Activated CD8-positive, alpha-beta memory T cell treated with anti-CD3 and anti-CD28 coated beads, Interleukin-2, amount 50 U/mL, for 24 hours (primary cell): ENCODE measurements around the gene RNF181.
"Not testable (repeated sequence)": the region's sequence is repeated elsewhere in the genome, so short reads cannot be mapped to it uniquely, and the experiment has no call there.

ENCODE experiments used
- DNase-seq: peaks from one replicate; pipeline ENCODE4 v3.0.0-alpha.2; 2020; ENCODE audit errors: extremely low read depth

Gene RNF181

DNA sequence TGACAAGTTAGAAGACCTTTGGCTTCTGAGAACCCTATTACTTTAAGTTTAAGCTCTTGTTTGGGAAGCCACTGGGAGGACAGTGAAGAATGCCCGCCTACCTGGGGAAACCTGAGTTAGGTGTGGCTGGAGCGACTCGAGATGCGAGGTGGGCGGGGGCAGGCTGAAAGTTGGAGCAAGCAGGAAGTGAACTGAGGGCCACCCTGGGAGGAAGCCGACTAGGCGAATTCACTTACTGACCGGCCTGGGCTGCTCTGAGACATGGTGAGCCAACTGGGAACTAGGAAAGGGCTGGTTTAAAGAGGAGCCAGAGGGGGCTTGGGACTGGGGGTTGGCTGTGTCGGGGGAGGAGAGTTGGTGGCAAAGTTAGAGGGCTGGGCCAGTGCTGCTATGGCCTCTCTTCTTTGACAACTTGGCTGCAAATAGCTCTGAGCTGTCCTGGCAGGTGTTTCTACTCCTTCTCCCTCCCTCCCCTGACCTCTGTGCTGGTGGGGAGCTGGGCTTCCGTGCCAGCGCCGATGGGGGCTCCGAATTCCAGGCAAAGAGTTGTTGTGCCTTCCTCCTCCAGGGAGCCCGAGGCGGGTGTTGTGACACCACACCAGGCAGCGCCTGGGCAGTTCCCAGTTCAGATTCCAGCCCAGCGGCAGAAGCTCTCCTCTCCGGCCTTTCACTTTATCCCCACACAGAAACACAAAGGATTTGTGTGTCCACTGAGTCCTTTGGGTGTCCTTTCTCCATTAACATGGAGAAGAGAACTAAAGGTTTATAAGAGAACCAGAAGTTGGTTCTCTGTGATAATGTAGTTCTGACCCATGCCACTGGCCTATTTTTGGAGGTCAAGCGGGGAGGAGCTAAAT is 17.9 kb upstream of the RNF181 start, which contains the start of gene VAMP8:
VAMP8 (plus strand) TSS at position 201 of the 857 bp plus-strand sequence; CDS start at position 262, 61 bp downstream.
- no peak for DNase-seq

DNA sequence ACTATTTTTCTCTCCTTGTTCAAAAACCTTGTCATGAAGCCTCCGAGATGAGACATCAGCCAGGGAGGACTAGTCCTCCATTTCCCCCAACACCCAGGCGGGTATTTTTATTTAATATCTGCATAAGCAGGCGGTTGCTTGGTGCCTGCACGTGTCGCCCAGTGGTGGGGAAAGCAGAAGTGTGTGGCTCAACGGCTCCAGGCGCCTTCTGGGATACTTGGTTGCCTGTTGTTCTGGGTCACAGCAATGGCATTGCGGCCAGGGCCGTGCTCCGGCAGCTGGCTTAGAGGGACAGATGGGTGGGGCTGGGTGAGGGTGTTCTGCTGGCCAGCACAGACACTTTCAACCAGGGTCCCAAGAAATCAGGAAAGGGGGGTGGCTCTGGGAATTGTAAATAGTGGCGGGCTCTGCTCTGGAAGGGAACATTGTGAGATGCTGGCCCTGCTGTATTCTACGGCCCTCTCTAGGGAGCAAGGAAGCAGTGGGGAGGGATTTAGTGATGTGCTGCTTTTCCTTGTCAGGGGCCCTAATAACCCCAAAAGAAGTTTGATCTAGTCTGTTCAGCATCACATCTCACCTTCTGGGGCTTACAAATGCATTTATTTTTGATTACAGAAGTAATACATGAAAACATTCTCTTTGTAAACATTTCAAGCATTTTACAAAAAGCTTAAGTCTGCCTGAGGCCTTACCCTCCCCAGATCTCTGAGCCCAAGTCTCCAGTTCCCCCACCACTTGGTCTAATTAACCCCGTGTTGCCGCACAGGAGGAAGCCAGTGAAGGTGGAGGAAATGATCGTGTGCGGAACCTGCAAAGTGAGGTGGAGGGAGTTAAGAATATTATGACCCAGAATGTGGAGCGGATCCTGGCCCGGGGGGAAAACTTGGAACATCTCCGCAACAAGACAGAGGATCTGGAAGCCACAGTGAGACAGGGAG is 17.0 kb upstream of the RNF181 start:
- no peak for DNase-seq

DNA sequence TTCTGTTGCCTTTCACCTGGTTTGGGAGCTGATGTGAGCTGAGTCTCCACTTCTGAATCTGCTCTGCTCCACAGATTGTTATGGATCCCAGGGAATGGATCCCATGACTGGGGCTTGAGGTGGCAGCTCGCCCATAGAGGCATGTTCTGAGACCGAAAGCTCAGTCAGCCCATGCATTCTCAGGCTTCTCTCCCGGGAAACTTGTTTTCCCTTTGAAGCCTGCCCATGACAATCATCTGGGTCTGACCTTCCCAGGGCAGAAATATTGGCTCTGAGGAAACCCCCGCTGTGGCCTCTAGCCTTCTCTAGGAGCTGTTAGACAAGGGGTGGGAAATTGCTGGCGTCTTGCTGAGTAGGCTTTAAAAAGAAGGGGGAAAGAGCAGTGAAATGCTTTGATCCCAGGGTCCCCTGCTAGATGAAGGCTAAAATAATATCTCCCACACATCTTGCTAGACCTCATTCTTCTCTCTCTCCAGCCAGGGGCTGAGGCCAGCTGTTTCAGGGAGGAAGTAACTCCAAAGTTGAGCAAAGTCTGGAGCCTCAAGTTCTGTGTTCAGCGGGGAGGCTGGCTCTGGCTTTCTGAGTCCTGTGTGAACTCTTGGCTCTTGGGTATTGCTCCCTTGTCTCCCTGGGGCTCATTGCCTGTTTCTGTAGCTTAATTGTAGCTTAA is 16.1 kb upstream of the RNF181 start:
- no peak for DNase-seq

DNA sequence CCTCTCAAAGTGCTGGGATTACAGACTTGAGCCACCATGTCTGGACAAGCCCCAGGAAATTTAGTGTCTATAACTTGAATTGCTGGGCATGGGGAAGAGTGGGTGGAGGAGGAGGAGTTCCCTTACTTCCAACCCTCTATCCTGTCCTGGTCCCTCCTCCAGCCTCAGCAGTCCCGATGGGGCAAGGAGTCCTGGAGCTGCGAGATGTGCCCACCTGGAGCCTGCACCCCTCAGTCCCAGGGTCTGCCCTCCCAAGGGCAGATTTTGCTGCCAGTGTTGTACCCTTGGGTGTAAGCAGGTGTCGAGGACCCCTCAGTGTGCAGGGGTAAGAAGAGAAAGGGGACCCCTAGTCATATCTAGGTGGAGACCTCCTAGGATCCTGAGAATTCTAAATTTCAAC is 15.3 kb upstream of the RNF181 start:
- no peak for DNase-seq

DNA sequence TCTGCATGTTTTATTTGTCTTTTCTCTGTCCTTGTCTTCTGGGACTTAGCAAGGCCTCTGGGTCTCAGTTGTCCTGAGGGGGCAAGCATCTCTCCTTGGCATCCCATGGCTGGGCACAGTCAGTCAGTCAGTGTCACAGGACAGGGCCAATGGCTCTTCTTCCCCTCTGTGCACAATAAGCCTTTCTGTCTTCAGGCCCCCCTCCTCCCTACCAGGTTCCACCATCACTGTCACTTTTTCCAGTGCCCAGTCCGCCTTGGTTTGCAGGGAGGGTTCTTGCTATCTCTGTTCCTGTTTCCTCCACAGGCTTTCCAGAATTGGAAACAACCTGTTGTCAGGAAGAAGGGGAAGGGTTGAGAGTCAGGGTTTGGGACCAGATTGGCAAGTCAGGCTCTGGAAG is 13.1 kb upstream of the RNF181 start:
- DNase-seq, result no peak

DNA sequence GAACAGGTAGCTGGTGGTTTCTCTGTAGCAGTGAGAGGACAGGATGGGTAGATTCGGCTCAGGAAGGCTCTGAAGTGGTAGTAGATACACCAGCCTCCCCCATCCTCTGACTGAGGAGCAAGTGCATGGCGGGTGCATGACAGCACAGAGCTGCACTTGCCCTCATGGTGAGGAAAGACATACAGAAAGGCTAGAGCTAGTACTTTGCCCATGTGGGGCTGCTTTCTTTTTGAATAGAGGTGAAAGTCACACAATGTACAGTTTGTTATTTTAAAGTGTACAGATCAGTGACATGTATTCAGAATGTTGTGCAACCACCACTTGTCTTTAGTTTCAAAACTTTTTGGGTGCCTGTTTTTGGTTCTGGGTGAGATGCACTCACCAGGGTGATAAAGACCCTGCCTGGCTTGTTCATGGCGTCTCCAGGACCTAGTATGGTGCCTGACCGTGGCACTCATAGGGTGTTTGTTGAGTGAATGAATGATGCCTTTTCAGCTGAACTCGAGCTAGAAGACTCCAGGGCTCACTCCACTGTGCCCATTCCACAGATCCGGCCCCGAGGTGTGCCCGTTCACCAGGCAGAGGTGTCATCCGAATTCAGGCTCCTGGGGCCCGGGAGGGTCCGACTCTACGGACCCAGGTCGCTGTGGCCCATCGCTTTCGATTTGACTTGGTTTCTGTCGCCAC is 11.7 kb upstream of the RNF181 start:
- DNase-seq, result no peak

DNA sequence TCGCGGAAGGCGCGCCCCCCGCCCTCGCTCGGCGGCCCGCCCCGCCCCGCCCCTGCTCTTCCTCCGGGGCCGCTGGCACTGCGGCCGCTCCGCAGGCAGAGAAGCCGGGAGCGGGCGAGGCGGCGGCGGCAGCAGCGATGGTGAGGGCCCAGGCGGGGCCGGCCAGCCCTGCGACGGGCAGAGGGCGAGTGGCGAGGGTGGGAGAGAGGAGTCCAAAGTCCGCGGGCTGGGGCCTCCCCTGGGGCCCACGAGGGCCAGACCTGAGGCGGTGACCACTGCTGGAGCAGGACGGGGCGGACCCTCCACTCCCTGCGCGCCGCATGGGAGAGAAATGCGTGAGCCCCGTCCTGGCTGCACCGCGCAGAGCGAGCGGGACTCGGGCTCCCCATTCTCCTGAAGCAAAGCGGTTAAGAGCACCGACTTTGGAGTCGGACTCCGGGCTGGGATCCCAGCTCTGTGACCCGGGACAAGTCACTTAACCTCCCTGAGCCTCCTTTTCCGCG is 11.1 kb upstream of the RNF181 start, which contains the start of gene VAMP5:
VAMP5 (plus strand) TSS at position 78 of the 503 bp plus-strand sequence; CDS start at position 138, 60 bp downstream.
- no peak for DNase-seq

DNA sequence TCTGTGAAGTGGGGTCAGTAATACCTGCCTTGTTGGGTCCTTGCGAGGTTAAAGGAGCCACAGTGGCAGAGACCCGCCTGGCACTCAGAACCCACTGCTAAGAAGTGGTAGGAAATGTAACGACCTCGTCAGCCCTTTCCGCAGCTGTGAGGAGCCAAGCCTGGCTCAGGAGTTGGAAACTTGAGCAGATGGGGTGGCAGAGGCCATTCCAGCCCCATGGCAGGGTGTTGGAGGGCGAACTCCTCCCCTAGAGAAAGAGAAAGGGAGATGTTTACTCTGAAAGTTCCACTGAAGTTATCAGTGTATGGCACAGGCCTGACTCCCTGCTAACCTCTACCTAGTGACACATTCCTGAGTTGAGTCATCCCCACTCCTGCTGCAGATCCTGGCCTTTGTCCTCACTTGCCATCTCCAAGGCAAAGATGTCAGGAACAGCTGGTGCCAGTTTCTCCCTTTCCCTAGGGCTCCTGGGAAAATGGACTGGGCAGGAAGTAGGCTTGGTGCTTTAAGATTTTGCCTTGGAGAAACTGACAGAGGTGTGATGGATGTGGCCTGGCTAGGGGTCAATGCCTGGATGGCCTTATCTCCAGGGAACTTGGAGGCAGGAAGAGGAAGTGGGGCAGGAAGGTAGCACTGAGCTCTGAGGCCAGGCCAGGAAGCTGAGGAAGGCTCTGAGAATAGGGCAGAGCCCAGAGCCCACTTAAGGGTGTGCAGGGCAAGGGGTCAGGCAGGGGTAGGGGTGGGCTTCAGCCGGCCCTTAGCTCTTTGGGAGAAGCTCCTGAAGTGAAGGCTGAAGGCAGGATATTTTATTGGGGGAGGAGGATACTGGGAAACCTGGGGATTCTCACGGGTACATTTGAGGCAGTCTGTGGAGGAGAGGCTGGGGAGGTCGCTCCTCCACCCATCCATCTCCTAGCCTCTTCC is 10.4 kb upstream of the RNF181 start:
- DNase-seq, result no peak

DNA sequence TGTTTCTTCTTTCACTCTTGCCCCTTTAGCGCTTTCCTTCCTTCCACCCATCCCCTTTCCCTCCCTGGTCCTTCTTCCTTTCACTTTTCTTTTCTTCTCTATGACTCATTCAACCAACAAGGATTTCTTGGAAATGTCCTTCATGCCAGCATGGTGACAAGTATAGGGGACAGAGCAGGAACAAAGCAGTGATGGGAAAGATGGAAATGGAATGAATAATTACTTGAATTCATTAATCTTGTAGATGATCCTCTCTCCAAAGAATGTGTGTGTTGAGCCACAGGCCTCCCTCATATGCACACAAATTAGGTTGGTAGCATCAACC is 9.8 kb upstream of the RNF181 start:
- DNase-seq, result no peak

DNA sequence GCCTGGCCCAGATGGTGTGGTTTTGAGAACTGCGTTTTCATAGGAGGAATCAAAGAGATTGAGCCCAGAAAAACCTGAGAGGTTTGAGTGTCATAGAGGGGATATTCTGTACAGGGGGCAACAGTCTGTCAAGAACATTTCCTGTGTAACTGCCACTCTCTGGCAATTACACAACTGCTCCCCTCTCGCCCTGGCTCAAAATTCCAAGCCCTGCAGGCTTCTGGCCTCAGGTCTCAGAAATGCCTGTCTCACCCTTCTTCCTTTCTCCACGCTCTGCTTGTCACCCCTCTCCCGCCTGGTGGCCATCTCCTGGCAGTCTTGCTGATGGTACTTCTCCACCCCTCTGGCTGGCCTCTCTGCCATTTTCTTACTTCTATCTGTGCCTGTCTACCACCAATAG is 7.3 kb upstream of the RNF181 start:
- no peak for DNase-seq

DNA sequence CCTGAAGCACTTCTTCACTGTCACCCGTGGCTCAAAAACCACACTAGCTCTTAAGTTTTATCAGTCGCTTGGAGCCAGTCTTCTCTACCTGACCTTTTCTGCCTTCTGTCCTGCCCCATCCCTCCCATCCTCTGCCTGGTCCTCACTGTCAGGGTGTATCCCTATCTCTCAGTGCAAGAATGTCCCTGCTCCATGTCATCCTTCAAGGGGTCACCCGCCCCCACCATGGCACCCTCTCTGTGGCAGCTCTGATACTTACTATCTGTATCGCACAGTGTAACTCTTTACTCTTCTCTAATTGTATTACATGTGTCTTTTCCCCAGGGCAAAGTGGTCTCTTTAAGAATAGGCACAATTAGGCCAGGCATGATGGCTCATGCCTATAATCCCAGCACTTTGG is 6.9 kb upstream of the RNF181 start:
- DNase-seq, result no peak

DNA sequence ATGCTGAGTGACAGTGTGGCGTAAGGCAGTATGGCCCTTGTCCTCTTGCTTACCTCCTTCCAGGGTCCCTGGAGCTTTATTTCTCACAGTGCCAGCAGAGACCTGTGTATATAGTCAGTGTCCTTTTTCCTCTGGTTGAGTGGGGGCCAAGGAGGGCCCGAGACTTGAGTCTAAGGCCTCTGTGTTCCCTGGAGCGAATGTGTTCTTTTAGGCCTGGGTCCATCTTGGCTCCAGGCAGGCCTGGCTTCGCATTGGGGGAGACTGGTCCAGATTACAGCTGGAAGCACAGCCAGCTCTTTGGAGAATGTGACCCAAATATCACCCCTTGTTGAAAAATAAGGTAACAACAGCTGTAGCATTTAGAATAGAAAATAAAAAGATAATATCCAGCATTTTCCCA is 6.4 kb upstream of the RNF181 start:
- DNase-seq, result no peak

DNA sequence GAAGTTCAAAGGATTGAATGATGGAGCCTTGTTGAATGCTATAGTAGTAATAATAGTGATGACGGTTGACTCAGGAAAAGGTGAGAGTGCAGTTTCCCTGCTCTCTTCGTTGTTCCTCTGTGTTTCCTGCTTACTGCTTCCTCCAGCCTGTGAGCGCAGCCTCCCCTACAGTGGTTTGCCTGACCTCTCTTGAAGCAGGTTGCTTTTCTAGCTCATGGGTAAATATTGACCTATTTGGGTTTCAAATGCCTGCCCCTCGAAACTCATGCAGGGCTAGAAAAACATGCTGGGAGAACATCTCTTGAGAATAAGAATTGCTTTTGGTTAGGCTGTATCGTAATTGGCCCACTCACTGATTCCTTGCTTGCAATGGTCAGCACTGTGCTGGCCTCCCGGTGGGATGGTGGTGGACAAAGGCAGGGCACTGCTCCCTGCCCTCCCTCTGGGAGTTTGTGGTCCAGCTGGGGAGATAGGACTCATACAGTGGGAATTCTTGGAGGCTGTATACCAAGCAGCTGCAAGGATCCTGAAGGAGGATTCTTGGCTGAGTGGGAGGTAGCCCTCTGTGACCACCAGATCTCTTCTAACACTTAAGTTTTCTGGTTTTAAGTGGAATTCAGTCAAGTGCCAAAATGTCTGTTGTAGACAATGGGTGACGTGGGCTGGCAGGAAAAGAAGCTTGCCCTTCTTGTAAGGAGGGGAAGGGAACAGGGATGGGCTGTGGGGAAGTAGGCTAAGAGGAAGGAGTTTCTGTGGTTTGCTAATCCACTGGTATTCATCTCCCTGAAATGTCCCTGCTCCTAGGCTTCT is 5.4 kb upstream of the RNF181 start:
- no peak for DNase-seq

DNA sequence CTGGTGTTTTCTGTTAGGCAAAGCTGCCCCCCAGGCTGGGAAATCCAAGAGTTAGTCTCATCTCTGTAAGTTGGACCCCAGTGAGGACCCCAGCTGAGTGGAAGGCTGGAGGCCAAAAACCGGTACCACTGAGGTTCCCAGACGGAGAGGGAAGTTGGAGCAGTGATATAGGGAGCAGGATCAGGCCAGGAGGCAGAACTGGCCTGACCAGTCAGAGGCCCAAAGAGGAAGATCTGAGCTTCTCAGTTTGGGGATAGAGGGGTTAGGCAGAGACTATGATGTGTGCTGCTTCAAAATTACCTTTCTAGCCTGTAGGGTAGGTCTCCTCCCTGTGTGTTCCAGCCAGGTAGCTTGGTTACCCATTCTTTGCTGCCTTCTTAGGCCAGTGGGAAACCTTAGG is 4.6 kb upstream of the RNF181 start:
- DNase-seq, result no peak

DNA sequence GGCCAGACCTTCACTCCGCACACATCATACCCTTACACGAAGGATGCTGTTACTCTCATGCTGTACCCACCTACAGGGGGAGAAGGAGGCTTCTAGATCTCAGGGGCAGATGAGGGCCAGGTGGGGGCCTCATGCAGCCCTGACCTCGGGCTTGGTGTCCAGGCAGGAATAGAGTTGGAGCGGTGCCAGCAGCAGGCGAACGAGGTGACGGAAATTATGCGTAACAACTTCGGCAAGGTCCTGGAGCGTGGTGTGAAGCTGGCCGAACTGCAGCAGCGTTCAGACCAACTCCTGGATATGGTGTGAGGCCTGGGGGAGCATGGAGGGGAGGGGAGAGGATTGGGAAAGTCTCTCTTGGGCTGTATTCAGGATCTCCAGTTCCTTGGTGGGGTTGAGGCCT is 4.0 kb upstream of the RNF181 start:
- no peak for DNase-seq

DNA sequence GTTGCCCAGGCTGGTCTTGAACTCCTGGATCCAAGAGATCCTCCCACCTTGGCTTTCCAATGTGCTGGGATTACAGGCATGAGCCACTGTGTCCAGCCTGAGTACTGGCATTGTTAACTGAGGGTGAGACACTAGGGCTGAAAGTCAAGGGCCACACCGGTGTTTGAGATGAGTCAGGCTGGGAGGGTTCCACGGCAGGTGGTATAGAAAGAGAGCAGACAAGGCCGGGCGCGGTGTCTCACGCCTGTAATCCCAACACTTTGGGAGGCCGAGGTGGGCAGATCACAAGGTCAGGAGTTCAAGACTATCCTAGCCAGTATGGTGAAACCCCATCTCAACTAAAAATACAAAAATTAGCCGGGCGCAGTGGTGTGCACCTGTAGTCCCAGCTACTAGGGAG is 3.2 kb upstream of the RNF181 start:
- DNase-seq, result not testable (repeated sequence)

DNA sequence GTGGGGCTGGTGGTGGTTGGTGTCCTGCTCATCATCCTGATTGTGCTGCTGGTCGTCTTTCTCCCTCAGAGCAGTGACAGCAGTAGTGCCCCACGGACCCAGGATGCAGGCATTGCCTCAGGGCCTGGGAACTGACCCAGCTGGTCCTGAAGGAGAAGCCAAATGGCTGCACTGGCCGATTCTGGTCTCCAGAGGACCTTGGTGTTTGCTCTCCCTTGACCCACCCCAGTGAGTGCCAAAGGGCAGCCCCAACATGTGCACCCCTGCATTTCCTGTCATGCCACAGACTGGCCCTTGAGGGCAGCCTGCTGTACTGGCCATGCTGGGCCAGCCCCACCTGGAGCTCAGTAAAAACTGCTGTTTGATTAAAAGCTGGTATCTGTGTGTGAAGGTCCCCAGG is 2.5 kb upstream of the RNF181 start:
- DNase-seq, result no peak

DNA sequence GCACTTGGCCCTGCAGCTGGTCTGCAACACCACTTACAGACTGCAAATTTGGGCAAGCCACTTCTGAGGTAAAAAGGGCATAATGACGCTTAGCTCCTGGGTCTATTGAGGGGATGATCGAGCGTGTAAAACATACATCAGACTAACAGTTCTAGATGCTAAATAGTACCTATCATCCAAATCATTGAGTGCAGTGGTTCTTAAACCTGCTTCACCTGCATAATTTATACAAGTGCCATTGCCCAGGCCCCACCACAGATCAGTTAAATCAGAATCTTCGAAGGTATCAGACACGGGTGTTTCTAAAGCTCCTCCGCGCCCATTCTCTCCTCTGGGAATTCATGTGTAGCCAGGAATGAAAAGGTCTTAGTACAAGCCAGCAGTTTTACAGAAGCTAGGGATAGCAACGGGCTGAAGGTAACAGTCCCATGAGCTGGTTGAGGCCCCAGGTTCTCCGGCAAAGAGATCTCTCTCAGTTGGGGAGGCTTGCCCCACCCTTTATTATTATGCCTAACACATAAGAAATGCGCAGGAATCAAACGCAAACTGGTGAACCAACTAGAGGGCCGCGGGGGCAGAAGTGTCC is 737 bp upstream of the RNF181 start:
- no peak for DNase-seq

DNA sequence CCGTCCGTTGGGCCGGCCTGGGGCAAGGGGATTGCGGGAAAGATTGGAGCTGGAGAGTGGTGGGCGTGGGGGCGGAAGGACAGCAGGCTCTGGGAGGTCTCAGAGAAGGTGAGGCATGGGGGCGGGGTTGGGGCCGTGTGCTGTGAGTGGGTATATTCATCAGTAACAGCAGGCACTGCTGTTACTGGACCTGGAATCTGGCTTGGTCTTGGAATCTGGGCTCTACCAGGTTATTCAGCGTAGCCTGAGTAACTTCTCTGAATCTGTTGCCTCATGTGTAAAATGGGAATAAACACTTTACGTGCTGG is 435 bp downstream of the RNF181 start:
- DNase-seq, result no peak
